ENCODE data around the gene FKBP3. TPM values are rescaled to one million over a fixed set of nuclear protein-coding genes. Genes with fewer than 3 reads are reported as not detected.

FKBP3 gene
- 26.7 and 35.9 TPM in 2 replicates for total RNA-seq

DNA sequence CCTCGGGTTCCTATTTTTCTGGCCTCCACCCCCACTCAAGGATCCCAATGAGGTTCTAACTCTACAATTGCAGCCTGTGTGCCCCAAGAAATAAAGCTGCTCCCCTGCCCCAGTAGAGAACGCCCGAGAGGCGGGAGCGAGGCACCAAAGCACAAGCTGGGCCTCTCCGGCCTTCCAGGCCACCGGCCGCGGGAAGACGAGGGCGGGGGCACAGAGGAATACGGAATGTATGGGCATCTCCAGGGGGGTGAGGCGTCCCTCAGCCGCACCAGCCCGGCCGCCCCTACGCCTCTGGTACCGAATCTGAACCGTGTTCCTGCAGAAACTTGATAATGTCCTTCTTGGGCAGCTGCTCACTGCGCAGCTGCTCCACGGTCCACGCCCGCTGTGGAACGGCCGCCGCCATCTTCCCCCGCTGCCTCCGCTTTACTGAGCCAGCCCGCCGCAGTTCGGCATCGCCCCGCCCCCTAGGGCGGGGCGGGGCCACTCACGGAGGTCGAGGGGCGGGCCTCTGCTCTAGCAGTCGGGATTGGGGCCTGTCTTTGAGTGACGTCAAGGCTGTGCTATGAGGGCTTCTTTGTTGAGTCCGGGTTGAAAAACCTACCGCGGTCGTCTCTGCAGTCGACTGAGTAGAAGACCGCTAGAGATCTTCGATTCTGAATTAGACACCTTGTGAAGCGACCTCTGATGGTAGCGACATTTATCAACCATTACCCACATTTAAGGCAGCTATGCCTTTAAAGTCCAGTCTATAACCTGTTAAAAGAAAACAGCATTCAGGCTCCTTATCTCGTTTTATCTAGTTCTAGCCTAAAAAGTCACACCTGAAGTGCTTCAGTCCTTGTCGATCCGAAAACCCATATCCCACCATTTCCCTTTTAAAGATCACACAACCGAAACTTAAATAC, at the start of gene FKBP3:
FKBP3 (minus strand) TSS at position 431 of the 908 bp plus-strand sequence; CDS start at position 406, 25 bp downstream.

GRCh38 chr14:45135659-45136395, 1.5 kb upstream of the FKBP3 start, which contains the start of gene FANCM:
FANCM (plus strand) TSS chr14:45135930; CDS start chr14:45136032, 102 bp downstream.

GRCh38 chr14:45083976-45084722, 50.1 kb downstream of the FKBP3 start, which contains the start of gene PRPF39:
PRPF39 (plus strand) TSS chr14:45084116; CDS start chr14:45095240, 11,124 bp downstream.

Other genes with a start within 250 kb of the FKBP3 start
- gene KLHL28, start 172.5 kb downstream of the FKBP3 start, total RNA-seq = 11.0 and 12.3 TPM in 2 replicates
- gene TOGARAM1, start 172.3 kb downstream of the FKBP3 start, total RNA-seq = 22.0 and 26.0 TPM in 2 replicates
- gene PRPF39, start 50.4 kb downstream of the FKBP3 start, total RNA-seq = 32.4 and 40.1 TPM in 2 replicates
- gene FANCM, start 1.4 kb upstream of the FKBP3 start, total RNA-seq = 5.9 and 6.4 TPM in 2 replicates
- gene MIS18BP1, start 118.7 kb upstream of the FKBP3 start, total RNA-seq = 21.1 and 27.7 TPM in 2 replicates